Sigmoid colon (tissue), 3 donors: Measurements from ENCODE around the gene GPC3.

Experiments
- POLR2A ChIP-seq, 2 donors: fragments of 450-650 bp; IDR thresholded peaks; one replicate each; pipeline ENCODE4 v1.6.1; 2016; ENCODE audit warnings: antibody characterized with exemption in 2 of 2, mild to moderate bottlenecking in 2 of 2, moderate library complexity in 2 of 2
- TF ChIP-seq, protein P1 (sequence below), 4 experiments: fragments of 450-650 bp in 3 of 4; fragments of 200-600 bp in 1 of 4; IDR thresholded peaks; one replicate each; pipeline ENCODE4 v1.5.1; 2016 to 2019; ENCODE audit warnings: antibody characterized with exemption in 4 of 4, mild to moderate bottlenecking in 3 of 4, moderate library complexity in 2 of 4

DNA sequence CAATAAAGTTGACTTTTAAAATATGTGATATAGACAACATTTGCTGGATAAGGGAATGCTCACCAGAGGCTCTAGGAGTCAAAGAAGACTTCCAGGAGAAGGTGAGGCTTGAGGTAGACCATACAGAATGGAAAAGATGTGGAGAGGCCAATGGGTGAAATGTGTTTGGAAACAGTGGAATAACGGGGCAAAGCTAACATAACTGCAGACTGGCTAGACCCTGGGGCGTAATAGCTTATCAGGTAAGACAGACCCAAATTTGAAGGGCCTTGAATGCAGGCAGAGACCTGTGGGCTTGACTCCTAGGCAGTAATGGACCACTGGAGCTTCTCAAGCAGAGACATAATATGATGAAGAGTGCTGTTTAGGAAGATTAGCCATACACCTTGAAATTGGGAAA, 25.4 kb downstream of the GPC3 start:
- TF ChIP-seq, protein P1, sequence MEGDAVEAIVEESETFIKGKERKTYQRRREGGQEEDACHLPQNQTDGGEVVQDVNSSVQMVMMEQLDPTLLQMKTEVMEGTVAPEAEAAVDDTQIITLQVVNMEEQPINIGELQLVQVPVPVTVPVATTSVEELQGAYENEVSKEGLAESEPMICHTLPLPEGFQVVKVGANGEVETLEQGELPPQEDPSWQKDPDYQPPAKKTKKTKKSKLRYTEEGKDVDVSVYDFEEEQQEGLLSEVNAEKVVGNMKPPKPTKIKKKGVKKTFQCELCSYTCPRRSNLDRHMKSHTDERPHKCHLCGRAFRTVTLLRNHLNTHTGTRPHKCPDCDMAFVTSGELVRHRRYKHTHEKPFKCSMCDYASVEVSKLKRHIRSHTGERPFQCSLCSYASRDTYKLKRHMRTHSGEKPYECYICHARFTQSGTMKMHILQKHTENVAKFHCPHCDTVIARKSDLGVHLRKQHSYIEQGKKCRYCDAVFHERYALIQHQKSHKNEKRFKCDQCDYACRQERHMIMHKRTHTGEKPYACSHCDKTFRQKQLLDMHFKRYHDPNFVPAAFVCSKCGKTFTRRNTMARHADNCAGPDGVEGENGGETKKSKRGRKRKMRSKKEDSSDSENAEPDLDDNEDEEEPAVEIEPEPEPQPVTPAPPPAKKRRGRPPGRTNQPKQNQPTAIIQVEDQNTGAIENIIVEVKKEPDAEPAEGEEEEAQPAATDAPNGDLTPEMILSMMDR (IDR thresholded peaks at IDR 0.05) = no peak
- no peak for TF ChIP-seq POLR2A (IDR thresholded peaks at IDR 0.05)
